GM12878 (cell line): ENCODE data around the gene STAB2. TPM values are rescaled to one million over a fixed set of nuclear protein-coding genes. Genes with fewer than 3 reads are reported as not detected.

Experiments
- NR2F1 ChIP-seq: fragments of 450-650 bp; conservative IDR thresholded peaks from 2 replicates; pipeline ENCODE4 v1.6.1; 2017; ENCODE audit warnings: mild to moderate bottlenecking
- polyA plus RNA-seq, 11 experiments: library from polyadenylated mRNA; depleted of rRNA in 4 of 11; unstranded in 6 of 11; stranded (reverse) in 5 of 11; fragments of >200 nt; fragmentation: Nextera tagmentation in 4 of 11; fragmentation: Illumina TruSeq in 1 of 11; extraction: Ambion mirVana in 4 of 11; extraction: Trizol in 1 of 11; gene quantifications; 1 replicate in 1 of 11; 2 replicates in 10 of 11; pipeline versions ENCODE4 v1.2.1 to v1.2.3, GENCODE V29; 2011 to 2016; ENCODE audit warnings: inconsistent platforms in 2 of 11, missing spikeins in 2 of 11, low read depth in 1 of 11
- total RNA-seq, 4 experiments: library from RNA; depleted of rRNA in 3 of 4; stranded (reverse); fragments of >200 nt in 3 of 4; fragmentation: Illumina TruSeq in 1 of 4; extraction: Trizol in 1 of 4; gene quantifications; 2 replicates each; pipeline versions ENCODE4 v1.2.1 to v1.2.3, GENCODE V29; 2013 to 2021
- TF ChIP-seq, protein P1 (sequence below): IDR thresholded peaks from 2 replicates; pipeline ENCODE4 v1.6.1; 2012; ENCODE audit warnings: improper control_type of control experiment, low read depth, low read length; ENCODE audit not compliant: insufficient replicate concordance
- TF ChIP-seq, protein P2 (sequence below): fragments of 450-650 bp; IDR thresholded peaks from 2 replicates; pipeline ENCODE4 v1.6.1; 2018; ENCODE audit warnings: borderline replicate concordance, mild to moderate bottlenecking; ENCODE audit not compliant: partially characterized antibody

STAB2 gene
- total and polyA plus RNA-seq, 10 of the 15 experiments (the other 5 are each of a cell fraction or from before 2014, with no cell fraction given): 0.37 TPM; not detected in 9

DNA sequence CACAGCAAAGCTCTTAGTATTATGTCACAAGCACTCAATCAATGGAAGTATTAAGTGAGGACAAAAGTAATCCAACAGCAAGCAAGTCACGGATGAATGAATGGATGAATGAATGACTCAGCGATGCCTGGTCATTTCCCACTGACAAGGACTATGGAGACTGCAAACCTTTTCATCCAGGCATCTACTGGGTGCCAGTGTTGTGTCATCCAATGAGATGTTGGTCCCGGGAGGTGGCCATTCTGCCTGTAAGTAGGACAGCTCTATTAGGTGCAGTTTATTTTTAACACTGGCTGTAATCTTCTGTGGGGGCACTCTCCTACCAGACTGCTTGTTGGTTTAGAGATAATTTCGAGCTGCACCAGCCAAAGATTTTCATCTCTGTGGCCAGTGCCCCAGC, 39.4 kb downstream of the STAB2 start (continued):
- TF ChIP-seq, protein P1, sequence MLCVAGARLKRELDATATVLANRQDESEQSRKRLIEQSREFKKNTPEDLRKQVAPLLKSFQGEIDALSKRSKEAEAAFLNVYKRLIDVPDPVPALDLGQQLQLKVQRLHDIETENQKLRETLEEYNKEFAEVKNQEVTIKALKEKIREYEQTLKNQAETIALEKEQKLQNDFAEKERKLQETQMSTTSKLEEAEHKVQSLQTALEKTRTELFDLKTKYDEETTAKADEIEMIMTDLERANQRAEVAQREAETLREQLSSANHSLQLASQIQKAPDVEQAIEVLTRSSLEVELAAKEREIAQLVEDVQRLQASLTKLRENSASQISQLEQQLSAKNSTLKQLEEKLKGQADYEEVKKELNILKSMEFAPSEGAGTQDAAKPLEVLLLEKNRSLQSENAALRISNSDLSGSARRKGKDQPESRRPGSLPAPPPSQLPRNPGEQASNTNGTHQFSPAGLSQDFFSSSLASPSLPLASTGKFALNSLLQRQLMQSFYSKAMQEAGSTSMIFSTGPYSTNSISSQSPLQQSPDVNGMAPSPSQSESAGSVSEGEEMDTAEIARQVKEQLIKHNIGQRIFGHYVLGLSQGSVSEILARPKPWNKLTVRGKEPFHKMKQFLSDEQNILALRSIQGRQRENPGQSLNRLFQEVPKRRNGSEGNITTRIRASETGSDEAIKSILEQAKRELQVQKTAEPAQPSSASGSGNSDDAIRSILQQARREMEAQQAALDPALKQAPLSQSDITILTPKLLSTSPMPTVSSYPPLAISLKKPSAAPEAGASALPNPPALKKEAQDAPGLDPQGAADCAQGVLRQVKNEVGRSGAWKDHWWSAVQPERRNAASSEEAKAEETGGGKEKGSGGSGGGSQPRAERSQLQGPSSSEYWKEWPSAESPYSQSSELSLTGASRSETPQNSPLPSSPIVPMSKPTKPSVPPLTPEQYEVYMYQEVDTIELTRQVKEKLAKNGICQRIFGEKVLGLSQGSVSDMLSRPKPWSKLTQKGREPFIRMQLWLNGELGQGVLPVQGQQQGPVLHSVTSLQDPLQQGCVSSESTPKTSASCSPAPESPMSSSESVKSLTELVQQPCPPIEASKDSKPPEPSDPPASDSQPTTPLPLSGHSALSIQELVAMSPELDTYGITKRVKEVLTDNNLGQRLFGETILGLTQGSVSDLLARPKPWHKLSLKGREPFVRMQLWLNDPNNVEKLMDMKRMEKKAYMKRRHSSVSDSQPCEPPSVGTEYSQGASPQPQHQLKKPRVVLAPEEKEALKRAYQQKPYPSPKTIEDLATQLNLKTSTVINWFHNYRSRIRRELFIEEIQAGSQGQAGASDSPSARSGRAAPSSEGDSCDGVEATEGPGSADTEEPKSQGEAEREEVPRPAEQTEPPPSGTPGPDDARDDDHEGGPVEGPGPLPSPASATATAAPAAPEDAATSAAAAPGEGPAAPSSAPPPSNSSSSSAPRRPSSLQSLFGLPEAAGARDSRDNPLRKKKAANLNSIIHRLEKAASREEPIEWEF: no peak
- TF ChIP-seq, protein P2, sequence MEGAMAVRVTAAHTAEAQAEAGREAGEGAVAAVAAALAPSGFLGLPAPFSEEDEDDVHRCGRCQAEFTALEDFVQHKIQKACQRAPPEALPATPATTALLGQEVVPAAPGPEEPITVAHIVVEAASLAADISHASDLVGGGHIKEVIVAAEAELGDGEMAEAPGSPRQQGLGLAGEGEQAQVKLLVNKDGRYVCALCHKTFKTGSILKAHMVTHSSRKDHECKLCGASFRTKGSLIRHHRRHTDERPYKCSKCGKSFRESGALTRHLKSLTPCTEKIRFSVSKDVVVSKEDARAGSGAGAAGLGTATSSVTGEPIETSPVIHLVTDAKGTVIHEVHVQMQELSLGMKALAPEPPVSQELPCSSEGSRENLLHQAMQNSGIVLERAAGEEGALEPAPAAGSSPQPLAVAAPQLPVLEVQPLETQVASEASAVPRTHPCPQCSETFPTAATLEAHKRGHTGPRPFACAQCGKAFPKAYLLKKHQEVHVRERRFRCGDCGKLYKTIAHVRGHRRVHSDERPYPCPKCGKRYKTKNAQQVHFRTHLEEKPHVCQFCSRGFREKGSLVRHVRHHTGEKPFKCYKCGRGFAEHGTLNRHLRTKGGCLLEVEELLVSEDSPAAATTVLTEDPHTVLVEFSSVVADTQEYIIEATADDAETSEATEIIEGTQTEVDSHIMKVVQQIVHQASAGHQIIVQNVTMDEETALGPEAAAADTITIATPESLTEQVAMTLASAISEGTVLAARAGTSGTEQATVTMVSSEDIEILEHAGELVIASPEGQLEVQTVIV: no peak
- no peak for TF ChIP-seq NR2F1
